GM18499 (cell line): Measurements from ENCODE around the gene PNMA8B.

Experiments used
- ATAC-seq: cut with Tn5 transposase; IDR thresholded peaks from one replicate; pipeline ENCODE4 v1.9.1; 2021; ENCODE audit warnings: moderate number of reproducible peaks; ENCODE audit not compliant: insufficient read depth, unreplicated experiment

PNMA8B gene

DNA sequence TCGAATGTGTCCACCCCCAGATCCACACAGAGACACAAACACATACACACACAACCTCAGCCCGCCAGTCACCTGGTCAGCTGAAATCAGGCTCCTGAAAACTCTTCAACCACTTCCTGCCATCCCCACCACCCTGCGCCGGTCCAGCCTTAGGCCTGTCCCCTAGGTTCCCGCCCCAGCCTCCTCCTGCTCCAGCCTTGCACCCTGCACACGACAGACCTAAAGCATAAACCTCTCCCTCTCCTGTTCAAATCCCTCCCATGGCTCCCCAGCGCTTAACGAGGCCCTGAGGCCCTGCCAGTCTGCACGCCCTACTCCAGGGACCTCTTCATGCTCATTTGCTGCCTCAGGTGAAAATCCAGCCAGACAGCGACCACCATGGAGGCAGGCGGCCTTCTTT lies 7.1 kb downstream of the PNMA8B start:
- ATAC-seq, result no peak

DNA sequence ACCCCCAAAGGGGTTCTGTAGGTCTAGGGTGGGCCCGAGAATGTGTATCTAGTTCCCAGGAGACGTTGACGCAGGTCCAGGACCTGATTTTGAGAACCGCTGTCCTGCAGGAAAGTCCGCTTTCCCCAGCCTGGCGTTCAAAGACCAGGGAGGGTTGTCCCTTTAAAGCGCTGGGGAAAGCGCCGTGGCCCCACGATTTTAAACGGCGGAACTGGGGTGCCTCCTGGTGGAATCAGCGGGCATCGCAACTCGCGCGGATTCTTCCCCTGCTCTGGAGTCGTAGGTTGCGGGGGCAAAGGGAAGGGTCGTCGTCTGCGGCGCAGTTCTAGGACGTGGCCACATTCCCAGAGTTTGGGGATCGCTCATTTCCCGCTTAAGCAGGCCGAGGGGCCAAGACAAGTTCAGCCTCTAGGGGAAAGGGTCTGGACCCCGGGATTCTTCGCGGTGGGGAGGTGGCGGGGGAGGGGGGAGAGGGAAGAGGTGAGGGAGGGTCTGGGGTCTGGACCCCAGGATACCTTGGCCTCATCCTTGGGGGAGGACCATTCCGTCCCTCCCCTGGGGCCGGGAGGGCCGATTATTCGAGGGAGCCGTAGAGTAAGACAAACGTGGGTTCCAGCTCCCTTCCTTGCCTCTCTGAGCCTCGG lies 7.7 kb downstream of the PNMA8B start:
- no peak for ATAC-seq

GRCh38 chr19:46487178-46487801 lies 8.4 kb downstream of the PNMA8B start:
- no peak for ATAC-seq

- no peak for ATAC-seq
Observed at GRCh38 chr19:46486358-46486757, 9.3 kb downstream of the PNMA8B start.

GRCh38 chr19:46484656-46485055 lies 11.0 kb downstream of the PNMA8B start:
- ATAC-seq, result no peak

- ATAC-seq, result no peak
Observed at GRCh38 chr19:46482631-46483030, 13.0 kb downstream of the PNMA8B start.

- ATAC-seq, result no peak
Observed at GRCh38 chr19:46481947-46482346, 13.7 kb downstream of the PNMA8B start.

DNA sequence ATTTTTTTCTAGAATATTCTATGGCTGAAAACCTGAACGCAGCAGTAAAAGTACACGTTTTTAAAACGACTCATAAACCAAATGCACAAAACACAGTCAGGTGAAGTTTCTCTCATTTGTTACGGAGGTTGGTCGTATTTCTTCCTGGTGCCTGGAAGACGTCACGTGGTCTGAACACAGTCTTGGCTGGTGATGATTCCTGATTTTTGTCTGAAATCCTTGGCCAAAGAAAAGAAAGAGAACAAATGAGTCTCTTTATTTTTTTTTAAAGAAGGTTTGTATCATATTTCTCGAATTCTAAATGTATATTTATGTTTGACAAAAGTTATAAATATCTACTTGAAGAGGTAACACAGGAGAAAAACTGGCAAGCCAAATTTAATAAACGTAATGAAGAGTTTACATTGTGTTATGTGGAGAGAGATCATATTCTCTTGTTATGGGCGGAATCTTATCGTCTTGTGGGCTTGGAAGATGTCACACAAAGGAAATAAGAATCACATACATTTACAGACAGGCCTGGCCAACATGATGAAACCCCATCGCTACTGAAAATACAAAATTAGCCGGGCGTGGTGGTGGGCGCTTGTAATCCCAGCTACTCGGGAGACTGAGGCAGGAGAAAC lies 14.3 kb downstream of the PNMA8B start:
- no peak for ATAC-seq

- no peak for ATAC-seq
Observed at GRCh38 chr19:46480415-46480814, 15.3 kb downstream of the PNMA8B start.

GRCh38 chr19:46478356-46478986 lies 17.2 kb downstream of the PNMA8B start:
- no peak for ATAC-seq

GRCh38 chr19:46475986-46476385 lies 19.7 kb downstream of the PNMA8B start:
- no peak for ATAC-seq

GRCh38 chr19:46474211-46474610 lies 21.5 kb downstream of the PNMA8B start:
- no peak for ATAC-seq

DNA sequence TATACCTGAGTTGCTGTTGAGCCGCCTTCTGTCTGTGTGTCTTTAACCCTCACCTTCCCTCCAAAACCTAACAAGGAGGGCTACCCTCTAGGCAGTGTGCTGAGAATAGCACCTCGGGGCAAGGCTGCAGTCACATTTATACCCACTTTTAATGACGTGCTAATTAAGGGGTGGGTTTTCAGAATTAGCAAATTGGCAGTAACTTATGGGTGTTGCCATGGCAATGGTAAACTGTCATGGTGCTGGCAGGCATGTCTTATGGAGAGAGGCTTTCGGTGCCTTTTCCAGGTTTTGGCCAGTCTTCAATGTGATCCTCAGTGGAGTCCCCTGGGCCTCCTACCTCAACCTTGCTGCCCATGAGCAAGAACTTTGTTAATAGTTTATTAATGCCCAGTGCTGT lies 23.1 kb downstream of the PNMA8B start:
- no peak for ATAC-seq

DNA sequence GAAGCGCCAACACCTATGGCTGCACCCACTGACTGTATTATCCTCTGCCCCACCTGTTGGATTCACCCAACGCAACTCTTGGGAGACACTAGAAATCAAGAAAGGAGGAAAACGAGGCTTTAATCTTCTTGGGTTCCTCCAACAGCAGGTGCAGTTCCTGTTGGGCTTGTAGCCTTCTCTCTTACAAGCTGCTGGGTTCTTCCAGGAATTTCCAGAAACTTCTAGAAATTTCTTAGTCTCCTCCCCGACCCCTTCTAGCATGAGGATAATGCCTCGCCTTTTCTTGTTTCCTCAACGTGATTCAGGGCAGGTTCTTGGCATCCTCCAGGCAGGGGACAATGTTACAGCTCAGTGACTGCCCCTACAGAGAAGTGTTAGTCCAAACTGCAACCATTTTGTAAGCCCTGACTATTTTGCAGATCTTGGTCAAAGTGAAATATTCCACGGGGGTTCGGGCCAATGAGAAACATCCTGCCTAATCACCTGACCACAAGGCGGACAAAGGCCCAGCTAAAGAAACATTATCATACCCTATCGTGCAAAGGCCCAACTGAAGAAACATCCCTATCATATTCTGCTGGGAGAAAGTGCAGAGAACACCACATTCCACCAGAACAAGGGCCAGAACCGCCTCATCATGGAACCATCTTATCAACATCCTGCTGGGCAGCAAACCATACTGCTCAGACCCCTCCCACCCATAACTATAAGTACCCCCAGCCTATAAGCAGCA lies 23.7 kb downstream of the PNMA8B start:
- no peak for ATAC-seq

DNA sequence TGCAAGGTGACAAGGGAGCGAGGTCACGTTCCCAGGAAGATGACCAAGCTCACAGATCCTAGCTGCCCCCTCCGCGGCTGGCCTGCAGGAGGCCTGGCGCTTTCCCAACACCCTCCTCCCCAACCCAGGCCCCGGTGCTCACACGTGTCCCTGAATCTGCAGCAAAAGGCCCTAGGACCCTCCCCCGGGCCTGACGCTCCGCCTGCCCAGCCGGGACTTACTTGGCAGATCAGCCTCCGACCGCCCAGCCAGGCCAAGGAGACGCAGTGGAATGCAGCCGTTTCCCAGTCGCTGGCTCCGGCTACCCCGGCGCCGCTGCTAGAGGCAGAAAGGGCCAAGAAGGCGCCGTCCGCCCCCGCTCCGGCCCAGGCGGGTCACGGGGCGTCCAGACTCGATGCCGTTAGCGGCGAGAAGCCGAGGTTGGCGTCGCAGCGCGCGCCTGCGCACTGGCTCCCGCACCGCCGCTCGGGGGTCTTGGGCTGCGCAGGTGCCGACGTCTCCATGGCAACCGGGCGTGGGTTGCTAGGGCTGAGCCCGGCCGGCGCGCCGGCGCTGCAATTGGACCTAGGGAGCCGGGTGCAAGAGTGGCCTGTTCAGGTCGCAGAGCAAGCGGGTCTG lies 24.4 kb downstream of the PNMA8B start, which contains the start of gene PNMA8A:
PNMA8A (minus strand) TSS at position 448 of the 618 bp plus-strand sequence. CDS start 528 bp downstream, outside the sequence.
- ATAC-seq, result no peak

- no peak for ATAC-seq
Observed at GRCh38 chr19:46470376-46470775, 25.3 kb downstream of the PNMA8B start.

DNA sequence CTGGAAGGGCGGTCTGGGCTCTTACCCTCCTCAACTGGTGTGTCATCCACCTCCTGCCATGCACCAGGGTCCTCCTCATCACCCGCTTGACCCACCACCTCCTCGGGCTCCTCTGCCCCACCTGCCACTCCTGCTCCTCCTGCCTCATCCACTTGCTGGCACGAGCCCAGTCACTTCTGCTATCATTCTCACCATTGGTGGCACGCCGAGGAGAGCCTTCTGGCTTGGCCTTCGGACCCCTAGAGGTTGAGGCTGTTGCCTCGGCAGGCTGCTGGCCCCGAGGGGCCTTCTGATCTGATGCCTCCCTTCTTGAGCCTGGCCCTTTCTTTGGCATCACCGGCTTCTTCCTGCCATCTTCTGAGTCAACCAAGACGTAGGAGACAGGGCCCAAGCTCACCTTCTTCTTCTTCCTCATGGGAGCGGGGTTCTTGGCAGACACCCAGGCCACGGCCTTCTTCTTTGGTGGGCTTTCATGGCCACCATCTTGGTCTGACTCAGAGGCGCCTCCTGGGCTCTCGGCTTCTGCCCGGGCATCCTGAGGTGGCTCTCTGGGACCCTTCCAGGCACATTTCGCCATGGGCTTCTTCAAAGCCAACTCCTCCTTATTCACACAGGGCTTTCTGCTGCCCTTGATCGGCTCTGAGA lies 26.0 kb downstream of the PNMA8B start:
- ATAC-seq, result no peak

- no peak for ATAC-seq
Observed at GRCh38 chr19:46466536-46467196, 29.0 kb downstream of the PNMA8B start.

- no peak for ATAC-seq
Observed at GRCh38 chr19:46463516-46463915, 32.2 kb downstream of the PNMA8B start.
